NK-92 (cell line): Measurements from ENCODE around the gene CEP112.

Experiments used
- DNase-seq: peaks from one replicate; lab custom pipeline; 2025; ENCODE audit not compliant: unreplicated experiment; lab: John Stamatoyannopoulos, UW

Gene CEP112

DNA sequence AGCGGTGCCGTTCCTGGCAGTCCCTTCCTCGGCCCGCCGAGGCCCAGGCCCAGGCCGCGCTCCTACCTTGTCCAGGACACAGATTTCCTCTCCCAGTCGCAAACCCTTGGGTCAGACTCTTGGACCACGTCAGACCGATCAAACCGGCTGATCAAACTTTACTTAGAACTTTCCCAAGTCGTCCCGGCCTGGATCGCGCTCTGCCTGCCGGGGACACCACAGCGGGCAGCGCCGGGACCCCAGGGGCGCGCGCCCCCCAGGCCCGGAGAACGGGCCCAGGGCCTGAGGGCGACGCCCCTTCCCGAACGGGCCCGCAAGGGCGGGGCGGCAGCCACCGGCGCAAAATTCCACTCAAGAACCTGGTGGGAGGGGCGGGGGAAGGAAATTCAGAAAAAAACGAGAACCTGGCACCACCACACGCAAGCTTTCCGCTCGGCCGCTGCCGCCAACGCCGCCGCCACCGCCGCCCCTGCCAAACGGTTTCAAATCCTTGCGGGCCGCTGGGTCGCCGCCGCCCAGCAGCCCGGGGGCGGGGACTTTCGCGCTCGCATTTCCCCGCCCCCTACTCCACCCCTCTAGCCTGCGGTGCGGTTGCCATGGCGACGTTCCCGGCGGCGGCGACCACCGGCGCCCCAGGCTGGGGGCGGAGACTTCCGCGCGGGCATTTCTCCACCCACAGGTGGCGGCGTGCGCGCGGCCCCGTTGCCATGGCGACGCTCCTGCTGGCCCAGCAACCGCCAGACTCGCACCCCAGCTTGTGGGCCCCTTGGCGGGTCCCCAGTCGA lies at the start of gene CEP112:
Gene CEP112, minus strand, starts transcription at position 541 of the 785 bp plus-strand sequence.
- DNase-seq, result no peak

DNA sequence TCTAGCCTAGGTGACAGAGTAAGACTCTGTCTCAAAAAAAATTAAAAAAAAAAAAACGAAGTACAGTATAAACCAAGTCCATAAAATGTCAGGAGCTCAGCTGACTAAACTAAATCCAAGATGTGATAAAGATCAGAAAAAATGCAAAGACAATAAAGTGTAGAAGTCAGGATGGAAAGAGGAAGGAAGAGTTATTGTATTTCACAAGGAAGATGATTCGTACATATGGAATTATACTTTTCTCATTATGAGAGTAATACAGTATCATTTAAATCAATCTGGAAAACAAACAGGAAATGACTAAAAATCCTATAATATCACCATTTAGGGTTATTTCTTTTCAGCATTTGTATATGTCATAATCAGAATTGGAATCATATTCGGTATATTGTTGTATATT lies 48.7 kb upstream of the CEP112 start:
- no peak for DNase-seq

DNA sequence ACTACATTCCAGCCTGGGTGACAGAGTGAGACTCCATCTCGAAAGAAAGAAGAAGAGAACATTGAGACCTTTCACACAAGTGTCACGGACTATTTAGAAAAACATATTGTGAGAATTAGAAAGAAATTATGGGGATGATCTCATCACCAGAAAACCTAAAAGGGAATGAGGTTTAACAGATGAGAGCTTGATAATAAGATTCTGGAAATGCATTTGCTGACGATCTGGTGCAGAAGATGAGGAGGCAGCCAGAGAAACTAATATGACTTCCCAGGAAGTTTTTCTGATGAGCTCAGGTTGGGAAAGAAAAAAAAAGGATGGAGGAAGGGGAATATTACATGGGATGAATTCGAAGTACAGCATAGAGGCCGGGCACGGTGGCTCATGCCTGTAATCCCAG lies 48.1 kb upstream of the CEP112 start:
- no peak for DNase-seq

DNA sequence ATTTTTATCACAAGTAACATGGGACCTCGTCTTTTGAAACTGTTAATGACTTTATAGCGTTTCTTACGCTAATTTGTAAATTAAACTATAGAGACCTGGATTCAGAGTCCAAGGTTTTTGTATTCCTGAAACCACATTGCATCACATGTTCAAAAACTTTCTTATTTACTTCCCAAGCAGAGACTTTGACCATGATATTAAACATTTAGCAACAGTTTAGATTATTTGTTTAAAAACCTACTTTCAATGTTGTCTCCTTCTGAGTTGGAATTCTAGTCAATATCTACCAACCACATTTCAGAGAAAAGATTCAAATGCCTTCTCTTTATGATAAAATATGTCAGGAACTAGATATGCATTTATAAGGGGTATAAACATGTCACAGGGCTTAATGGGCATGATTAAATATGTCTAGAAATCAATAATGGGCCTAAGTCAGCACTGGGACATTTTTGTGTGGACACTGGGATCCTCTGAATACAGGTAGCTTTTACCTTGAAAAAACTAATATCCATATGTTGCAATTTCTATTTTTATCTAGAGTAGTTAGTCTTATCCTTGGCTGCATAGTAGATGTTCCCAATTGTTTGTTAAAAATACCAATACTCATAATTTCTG lies 43.6 kb upstream of the CEP112 start:
- no peak for DNase-seq

DNA sequence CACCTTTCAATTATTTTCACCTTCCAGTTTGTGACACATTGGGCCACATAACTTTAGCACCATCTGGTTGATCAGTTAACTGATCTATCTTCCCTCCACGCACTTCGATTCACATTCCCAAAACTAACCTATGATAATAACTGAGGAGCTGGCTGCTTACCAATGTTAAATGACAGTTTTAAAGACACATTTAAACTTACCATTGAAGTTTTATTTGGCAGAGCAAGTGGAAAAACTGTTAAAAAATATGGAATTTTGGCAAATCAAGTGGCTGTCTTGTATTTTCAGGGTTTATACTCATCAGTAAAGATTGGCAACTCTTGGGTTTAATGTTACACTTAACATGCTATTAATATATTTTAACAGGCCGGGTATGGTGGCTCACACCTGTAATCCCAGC lies 42.7 kb upstream of the CEP112 start:
- no peak for DNase-seq

DNA sequence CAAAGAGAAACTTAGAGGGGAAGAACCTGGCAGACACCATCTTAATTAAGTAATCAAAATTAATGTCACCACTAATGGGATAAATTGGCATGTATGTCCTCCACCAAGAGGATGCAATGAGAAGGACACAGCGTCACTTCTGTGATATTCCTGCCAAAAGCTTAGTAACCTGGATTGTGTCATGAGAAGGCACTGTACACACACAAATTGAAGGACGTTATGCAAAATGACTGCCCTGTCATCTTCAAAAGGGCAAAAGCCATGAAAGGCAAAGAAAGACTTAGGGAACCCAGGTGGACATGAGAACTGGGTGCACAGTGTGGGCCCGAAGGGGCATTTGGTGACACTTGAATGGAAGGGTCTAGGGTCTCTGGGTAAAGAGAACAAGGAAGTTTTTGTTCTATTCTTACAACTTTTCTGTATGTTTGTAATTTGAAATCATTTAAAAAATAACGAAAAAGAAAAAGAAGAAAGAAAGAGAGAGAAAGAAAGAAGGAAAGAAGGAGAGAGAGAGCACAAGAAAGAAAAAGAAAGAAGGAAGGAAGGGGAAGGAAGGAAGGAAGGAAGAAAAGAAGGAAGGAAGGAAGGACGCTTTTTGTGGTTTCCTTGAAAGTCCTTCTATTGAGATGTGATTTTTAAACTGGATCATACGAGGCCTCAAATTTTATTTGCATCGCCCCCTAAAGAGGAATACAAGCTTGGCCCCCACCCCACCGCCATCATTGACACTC lies 41.3 kb upstream of the CEP112 start:
- DNase-seq, result no peak

DNA sequence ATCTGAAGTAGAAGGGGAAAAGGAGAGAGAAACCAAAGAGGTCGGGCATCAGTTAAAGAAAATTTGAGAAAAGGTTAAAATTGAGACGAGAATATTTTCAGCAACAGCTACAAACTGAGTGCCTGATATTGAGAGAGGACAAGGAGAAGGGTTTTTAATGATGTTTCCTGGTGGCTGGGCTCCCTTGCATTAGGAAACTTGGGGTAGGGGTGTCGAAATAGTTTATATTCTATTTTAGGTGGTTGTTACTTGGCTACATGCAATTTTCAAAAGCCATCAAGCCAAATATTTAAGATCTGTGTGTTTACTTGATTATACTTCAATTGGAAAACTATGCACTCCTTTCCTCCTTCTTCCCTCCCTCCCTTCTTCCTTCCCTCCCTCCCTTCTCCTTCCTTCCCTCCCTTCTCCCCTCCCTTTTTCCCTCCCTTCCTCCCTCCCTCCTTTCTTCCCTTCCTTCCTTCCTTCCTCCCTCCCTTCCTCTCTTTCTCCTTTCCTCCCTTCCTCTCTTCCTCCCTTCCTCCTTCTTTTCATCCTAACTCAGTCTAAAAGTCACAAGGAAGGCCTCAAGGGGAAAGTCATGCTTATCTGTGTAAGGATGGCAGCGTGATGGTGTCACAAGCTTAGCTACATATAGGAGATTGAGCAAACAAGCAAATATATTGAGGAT lies 39.1 kb upstream of the CEP112 start:
- no peak for DNase-seq

DNA sequence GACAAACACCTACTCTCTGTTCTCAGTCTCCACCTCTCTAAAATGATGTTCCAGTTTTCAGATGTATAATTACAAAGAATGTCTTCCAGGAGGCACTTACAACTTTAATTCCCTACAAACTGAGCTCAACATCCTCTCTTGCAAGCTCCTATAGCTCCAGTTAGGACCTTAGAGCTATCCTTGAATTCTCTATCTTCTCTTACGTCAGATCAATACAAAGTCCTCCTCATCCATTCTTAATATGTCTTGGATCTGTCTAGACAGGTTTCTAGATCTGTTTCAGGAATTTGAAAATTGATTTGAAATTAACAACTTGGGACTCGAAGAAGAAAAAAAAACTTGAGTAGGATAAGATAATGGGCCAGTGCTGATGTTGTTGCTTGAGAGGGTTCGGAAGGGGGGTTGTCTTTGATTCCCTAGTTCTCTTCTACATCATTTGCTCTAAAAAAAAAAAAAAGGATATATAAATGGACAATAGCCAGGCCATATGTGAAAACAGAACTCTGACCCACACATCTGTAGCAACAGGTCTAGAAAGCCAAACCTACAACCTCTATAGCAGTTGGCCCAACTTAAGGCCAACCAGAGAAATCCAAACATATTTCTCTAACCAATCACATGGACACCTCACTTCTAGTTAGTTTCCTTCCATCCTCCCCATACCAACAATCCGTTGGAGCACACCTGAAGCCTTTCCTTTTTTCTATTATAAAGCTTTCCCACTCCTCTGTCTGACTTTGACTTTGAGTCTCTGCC lies 38.0 kb upstream of the CEP112 start:
- no peak for DNase-seq

DNA sequence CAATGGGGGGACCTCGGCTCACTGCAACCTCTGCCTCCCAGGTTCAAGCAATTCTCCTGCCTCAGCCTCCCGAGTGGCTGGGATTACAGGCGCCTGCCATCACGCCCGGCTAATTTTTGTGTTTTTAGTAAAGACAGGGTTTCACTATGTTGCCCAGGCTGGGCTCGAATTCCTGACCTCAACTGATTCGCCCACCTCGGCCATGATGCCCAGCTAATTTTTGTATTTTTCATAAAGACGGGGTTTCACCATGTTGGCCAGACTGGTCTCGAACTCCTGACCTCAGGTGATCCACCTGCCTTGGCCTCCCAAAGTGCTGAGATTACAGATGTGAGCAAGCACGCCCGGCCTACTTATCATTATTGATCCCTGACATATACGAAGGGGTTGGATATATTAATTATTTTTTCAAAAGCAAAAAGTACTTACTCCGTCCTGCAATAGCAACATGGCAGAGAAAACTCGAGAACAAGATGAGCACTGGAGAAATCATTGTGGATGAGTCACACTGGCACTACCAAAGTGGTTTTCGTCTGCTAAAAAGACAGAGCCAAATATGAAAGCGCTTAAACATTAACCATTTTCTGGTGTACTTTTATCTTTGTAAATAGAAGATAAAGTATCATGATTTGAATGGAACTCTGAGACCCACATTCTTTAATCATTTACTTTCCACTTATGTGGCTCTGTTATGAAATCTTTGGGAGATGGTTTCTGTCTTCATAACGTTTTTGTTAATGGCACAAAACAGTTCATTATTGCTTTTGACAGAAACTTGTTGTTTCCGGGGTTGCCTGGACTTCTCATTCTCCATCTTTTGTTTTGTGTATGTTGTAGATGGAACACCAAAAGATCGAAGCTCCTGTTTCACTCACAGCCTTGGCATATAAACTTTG lies 37.2 kb upstream of the CEP112 start, which contains the start of gene APOH:
Gene APOH, minus strand, starts transcription at position 529 of the 896 bp plus-strand sequence. Its CDS starts 36 bp downstream, at position 493.
- DNase-seq, result no peak

DNA sequence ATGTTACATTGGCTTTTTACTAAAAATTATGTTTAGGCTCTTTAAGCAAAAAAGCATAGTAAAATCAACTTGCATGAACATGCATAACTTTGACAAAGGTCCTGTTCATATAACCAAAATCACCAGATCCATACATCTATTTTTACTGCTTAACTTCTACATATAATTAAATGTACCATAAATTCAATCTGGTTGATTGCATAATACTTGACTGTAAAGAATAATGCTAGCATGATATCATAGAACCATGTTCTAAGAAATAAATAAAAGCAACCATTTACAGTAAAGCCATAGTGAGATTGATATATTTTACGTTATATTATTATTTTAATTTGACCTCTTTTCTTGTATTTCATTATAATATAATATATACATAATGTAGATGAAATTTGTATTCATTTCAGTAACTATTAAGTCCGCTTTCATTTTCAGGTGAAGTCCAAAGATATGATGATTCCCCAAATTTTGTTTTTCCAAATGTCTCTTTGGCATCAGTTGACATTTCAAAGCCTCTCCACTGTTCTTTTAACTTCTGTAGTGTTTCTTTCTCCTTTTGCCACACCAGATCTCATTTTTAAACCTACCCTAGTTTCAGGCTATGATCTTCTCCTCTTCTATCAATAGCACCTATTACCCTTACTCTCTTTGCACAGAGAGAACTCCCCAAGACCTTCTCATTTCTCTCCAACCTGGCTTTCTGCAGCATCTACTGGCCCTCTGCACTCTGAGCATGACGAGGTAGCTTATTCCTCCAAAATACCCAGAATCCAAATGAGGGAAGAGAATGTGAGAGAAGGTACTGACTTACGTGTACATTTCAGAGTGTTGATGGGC lies 35.5 kb upstream of the CEP112 start:
- no peak for DNase-seq

DNA sequence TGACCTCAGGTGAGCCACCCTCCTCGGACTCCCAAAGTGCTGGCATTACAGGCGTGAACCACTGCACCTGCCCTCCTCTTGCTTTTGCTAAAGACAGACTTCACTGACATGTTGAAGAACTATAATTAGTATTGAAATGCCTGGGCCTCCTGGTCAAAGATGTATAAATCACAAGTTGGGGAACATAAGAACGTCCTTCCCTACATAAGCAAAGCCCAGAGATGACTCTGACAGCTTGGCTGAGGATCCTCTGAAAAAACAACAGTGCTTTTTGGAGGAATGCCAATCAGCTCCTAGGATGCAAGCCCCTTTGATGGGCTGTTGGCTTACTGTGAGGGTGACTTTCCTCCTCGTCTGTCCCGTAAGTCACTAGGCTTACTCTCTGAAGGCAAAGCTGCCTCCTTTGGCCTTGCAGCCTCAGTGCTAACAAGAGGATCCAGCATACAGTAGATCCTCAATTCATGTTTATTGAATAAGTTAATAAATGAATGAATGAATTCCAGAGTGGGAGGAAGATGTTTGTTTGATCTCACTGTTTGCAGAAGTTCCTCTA lies 30.9 kb upstream of the CEP112 start:
- DNase-seq, result no peak

DNA sequence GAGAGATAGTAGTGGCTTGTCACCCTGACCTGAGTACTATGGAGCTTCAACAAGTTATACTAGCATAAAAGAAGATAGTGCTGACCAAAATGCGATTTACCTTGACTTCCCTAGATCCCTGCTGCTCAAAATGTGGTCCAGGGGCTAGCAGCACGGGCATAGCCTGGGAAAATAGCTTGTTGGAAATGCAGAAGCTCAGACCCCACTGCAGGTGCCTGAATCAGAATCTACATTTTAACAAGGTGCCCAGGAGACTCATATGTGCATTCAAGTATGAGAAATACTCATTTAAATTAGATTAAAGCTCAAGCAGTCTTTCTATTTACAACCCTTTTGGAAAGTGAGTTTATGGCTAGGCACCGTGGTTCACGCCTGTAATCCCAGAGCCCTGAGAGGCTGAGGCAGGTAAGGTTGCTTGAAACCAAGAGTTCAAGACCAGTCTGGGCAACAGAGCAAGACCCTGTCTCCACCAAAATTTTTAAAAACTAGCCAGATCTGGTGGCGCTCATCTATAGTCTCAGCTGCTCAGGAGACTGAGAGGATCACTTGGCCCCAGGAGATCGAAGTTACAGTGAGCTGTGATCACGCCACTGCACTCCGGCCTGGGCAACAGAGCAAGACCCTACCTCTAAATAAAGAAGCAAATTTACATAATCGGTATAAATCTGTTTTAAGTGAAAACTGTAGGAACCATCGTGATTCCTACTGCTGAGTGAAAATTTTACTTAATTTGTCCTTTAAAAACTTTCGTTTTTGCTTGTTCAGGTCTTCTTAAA lies 30.0 kb upstream of the CEP112 start:
- DNase-seq, result no peak

DNA sequence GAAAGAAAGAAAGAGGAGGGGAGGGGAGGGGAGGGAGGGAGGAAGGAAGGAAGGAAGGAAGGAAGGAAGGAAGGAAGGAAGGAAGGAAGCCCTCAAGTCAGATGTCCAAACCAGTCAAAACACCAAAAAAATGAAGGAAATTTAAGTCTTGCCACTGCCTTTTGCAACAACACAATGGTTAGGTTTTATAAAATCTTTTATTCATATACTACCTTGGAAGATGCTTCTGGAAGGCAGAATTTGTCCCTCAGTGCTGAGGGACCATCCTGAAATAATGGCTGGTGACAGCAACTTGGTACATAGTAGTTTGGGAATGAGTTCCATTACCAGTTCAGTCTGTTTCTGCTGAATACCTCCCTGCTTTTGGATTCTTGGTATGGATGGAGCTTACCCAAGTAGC lies 29.4 kb upstream of the CEP112 start:
- no peak for DNase-seq

DNA sequence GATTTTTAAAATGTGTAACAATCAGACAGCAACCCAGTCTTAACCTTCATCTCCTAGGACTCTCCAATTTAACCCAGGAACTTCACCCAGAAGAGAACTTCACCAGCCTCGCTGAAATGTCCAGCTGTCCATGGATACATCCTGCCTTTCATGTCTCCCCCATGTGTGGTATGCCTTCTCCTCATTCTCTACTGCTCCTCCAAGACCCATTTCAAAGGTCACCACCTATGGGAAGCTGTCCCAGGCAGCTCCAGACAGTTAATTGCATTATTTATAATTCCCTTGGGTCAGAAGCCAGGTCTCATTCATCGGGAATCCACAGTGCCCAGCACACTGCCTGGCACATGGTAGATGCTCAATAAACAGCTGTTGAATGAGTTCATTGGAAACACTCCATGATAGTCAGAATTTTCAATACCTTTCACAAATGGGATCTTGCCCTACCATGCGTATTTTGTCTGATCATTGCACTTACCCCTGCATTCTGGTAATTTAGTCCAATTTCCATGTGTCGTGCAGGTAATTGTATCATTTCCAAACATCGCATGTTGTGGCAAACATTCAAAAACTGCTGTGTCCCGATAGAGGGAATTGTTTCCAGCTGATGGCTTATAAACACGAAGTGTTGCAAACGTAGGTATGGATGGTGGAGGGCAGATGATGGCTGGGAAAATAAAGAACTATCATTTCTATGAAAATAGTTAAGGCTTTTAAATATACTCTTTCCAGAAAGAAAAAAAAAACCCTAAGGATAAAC lies 28.3 kb upstream of the CEP112 start:
- DNase-seq, result no peak

DNA sequence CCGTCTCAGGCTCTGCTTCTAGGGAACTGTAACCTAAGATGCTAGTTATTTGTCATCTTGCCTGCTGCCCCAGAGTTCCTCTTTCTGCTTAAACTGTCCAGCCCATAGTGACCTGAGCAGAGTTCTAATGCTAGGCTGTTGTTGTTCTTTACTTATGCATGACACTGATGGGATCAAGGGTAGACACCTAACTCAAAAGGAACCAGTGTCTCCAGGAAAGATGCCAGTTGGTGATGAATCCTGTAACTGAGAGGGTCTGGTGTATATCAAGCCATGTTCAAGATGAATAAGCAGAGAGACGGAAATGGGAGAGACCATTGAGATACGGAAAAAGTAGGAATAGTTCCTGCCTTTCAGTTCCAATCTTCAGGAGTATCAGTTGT lies 23.6 kb upstream of the CEP112 start:
- no peak for DNase-seq

DNA sequence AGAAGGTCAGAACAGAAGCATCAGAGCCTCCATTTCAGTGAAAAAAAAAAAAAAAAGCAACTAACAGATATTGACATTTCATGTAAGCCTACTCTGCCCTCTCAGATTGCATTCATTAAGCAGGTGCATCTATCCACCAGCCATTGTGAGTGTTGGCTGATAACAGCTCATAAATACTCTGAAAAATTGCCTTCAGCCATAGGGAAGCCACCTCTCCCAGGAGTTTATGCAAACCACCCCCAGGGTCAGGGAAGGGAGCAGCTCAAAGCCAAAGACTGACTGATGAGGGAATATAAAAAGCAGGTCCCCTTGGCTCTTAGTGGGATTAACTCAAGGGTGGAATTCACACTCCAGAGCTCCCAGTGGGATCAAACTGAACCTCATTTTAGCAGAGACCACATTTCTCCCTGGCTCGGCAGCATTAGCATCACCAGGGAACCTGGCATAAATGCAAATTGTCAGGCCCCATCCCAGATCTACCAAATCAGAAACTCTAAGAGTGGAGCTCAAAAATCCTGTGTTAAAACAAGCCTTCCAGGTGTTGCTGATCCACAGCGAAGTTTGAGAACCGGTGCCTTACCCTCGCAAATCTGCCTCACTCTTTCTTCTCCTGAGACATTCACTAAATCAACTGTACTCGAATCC lies 23.1 kb upstream of the CEP112 start:
- no peak for DNase-seq
